Measurements from ENCODE around the gene PAH. TPM values are rescaled to one million over a fixed set of nuclear protein-coding genes. Genes with fewer than 3 reads are reported as not detected.

PAH gene
- total and polyA plus RNA-seq, 2 of the 8 experiments (the other 6 are each of a cell fraction or from before 2014, with no cell fraction given), result 3.9 to 9.0 TPM

- H4K5ac ChIP-seq (ENCODE audit: insufficient read length, low read depth, low read length), result no peak overlapping the region
- H2BK120ac ChIP-seq (replicated peaks; ENCODE audit: low read depth, low read length), result no peak overlapping the region
- ChIA-PET POLR2A (ENCODE audit: partially characterized antibody) (interaction anchor here (1.2 to 1.3 kb wide), 2 partner anchors 8 to 10 kb away, joined by 3 to 4 read pairs; no protein-coding TSS in a partner anchor), CTCF (ENCODE audit: partially characterized antibody) (interaction anchor here (1.0 to 1.1 kb wide), 4 partner anchors 9 to 539 kb away, joined by 3 to 5 read pairs (median 3); no protein-coding TSS in a partner anchor)
- H3K79me1 ChIP-seq (ENCODE audit: low read depth, low read length), result no peaks in the 10 kb centered on the region
- peaks cover 18 to 45% of the 10 kb centered on the region in 2 experiments for H4K20me1 ChIP-seq (replicated peaks in 1 of 2; ENCODE audit: control insufficient read depth in 1 of 2, insufficient read depth in 2 of 2, low read length in 2 of 2)
- no peak overlapping the region for H2BK15ac ChIP-seq (ENCODE audit: low read length)
- H2AFZ ChIP-seq (ENCODE audit: low read length), result 0 out of 2 replicates have a peak overlapping the region, but pooled peaks have one; percentile 28
- no peak overlapping the region for H3K9ac ChIP-seq (replicated peaks in 1 of 4; ENCODE audit: extremely low read depth in 1 of 4, low read depth in 3 of 4, low read length in 3 of 4)
- no peak overlapping the region for H4K91ac ChIP-seq (replicated peaks; ENCODE audit: insufficient read length, low read length)
- peaks cover 21% of the 10 kb centered on the region for H3K23me2 ChIP-seq (ENCODE audit: low read depth, low read length)
- peak overlapping the region; percentile 91 to 95 for H3K4me2 ChIP-seq (ENCODE audit: insufficient read depth in 1 of 2, low read depth in 2 of 2, low read length in 2 of 2)
- peaks cover 4 to 7% of the 10 kb centered on the region in 2 experiments; a peak in 3 of 4 replicates for H3K9me3 ChIP-seq (ENCODE audit: insufficient read depth in 2 of 2, low read depth in 1 of 2, low read length in 1 of 2)
- H3K79me2 ChIP-seq (ENCODE audit: control insufficient read depth in 1 of 2, insufficient read depth in 2 of 2, low read length in 2 of 2), result no peaks in the 10 kb centered on the region
- TF ChIP-seq EZH2 (IDR thresholded peaks at IDR 0.05; ENCODE audit: low read depth, low read length, severe bottlenecking) (peak; percentile 65), RNF2 (IDR thresholded peaks at IDR 0.05; ENCODE audit: borderline replicate concordance, low read depth, low read length, missing control alignments, poor library complexity, severe bottlenecking) (peak; percentile 18), BACH1 (IDR thresholded peaks at IDR 0.05; ENCODE audit: low read length) (no peak), PHF8 (conservative IDR thresholded peaks at IDR 0.05; ENCODE audit: low read depth, low read length) (no peak), SUZ12 (IDR thresholded peaks at IDR 0.05; ENCODE audit: low read length) (peak; percentile 82; the same call in 1 of the 2 replicates), ATF2 (IDR thresholded peaks at IDR 0.05; ENCODE audit: low read length) (no peak)
- H3K23ac ChIP-seq (ENCODE audit: insufficient read length), result no peak overlapping the region
- H3K56ac ChIP-seq (replicated peaks; ENCODE audit: insufficient read length, low read depth, low read length), result no peak overlapping the region
- no peak overlapping the region; the same call in 1 of the 2 replicates for H3K18ac ChIP-seq (ENCODE audit: extremely low read depth, low read length)
- H3K27ac ChIP-seq (ENCODE audit: low read depth, low read length), result no peak overlapping the region
- H2BK12ac ChIP-seq (ENCODE audit: low read depth, low read length), result no peak overlapping the region
- peaks cover 85 to 98% (median 95%) of the 10 kb centered on the region in 4 experiments for H3K27me3 ChIP-seq (replicated peaks in 1 of 4; ENCODE audit: control insufficient read depth in 3 of 4, extremely low read depth in 1 of 4, insufficient read depth in 3 of 4, low read length in 3 of 4)
- 6% methylated on average over 15 of the region's 15 CpGs; no CpG with 5 or more reads in 1 of the 2 experiments for WGBS, 2 experiments (ENCODE audit: extremely low coverage in 1 of 2, insufficient coverage in 1 of 2, insufficient read length in 1 of 2, insufficient replicate concordance in 2 of 2, low coverage in 1 of 2, low lambda C conversion rate in 2 of 2, missing lambda C conversion rate in 1 of 2)
- H4K8ac ChIP-seq (ENCODE audit: extremely low read depth, insufficient read depth, low read length), result no peak overlapping the region
- no peak overlapping the region for H3K14ac ChIP-seq (ENCODE audit: insufficient read length)
- FAIRE-seq (no peak), DNase-seq (ENCODE audit: low read depth in 1 of 2, low spot score in 2 of 2) (no peak)
- H2AK5ac ChIP-seq (ENCODE audit: low read depth, low read length), result no peak overlapping the region
- no peak overlapping the region for H2BK5ac ChIP-seq (ENCODE audit: low read depth, low read length)
- H3K36me3 ChIP-seq (ENCODE audit: control insufficient read depth in 2 of 4, insufficient read depth in 4 of 4, low read length in 3 of 4), result peaks cover 0 to 7% (median 0%) of the 10 kb centered on the region in 4 experiments; a peak in 1 of 8 replicates
- peaks cover 4 to 23% (median 9%) of the 10 kb centered on the region in 4 experiments; a peak in 6 of 7 replicates for H3K4me1 ChIP-seq (replicated peaks in 1 of 4; ENCODE audit: control insufficient read depth in 3 of 4, insufficient read depth in 4 of 4, low read length in 3 of 4)
- no peak overlapping the region for H2BK20ac ChIP-seq (ENCODE audit: low read length)
- H3K4me3 ChIP-seq (ENCODE audit: extremely low read depth in 1 of 4, insufficient read depth in 2 of 4, low read depth in 3 of 4, low read length in 4 of 4), result peak overlapping the region; percentile 29 to 67 (median 48)
- no peak overlapping the region for H3K4ac ChIP-seq (replicated peaks; ENCODE audit: insufficient read length, low read depth, low read length)
Measured at GRCh38 chr12:102958830-102959176, 41.8 kb upstream of the PAH start.

Data from H1 (cell line).